Erythroblast (primary cell): ENCODE measurements around the gene MESP2.

Experiments used
- GATA1 ChIP-seq: IDR thresholded peaks from 2 replicates; pipeline ENCODE4 v1.6.1; 2011; ENCODE audit warnings: low read depth, mild to moderate bottlenecking, control low read depth, low read length, moderate library complexity
- POLR2A ChIP-seq: IDR thresholded peaks from 2 replicates; pipeline ENCODE4 v1.6.1; 2011; ENCODE audit warnings: mild to moderate bottlenecking, low read length

DNA sequence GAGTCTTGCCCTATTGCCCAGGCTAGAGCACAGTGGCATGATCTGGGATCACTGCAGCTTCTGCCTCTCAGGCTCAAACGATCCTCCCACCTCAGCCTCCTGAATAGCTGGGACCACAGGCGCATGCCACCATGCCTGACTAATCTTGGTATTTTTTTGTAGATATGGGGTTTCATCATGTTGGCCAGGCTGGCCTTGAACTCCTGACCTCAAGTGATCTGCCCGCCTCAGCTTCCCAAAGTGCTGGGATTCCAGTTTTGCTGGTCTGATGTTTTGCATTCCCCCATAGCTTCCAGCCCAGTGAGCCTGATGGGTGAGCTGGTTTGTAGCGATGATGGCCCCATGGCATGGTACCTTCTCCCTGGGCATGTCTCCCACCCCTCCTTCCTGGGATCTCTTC is 20.4 kb upstream of the MESP2 start:
- TF ChIP-seq POLR2A (no peak), GATA1 (no peak)
